Thyroid gland (tissue), 4 donors: Measurements from ENCODE around the gene ETHE1. TPM values are rescaled to one million over a fixed set of nuclear protein-coding genes. Genes with fewer than 3 reads are reported as not detected.

Experiments
- DNase-seq, 2 donors: peaks; one replicate each; pipeline ENCODE4 v3.0.0-alpha.2; 2019
- H3K27ac ChIP-seq, 3 donors: fragments of 200-600 bp; sonication (generic); 1 replicate in 2 of 3; 2 replicates in 1 of 3; pipeline ENCODE4 v1.5.1; 2016 to 2019; ENCODE audit warnings: mild to moderate bottlenecking in 1 of 3, moderate library complexity in 1 of 3
- H3K27me3 ChIP-seq: fragments of 200-600 bp; sonication (generic); one replicate; pipeline ENCODE4 v1.5.1; 2019
- H3K36me3 ChIP-seq, 2 donors: fragments of 200-600 bp; sonication (generic); one replicate each; pipeline ENCODE4 v1.5.1; 2016 to 2019
- H3K4me1 ChIP-seq, 2 donors: fragments of 200-600 bp; sonication (generic); one replicate each; pipeline ENCODE4 v1.5.1; 2017 to 2019
- H3K4me3 ChIP-seq, 3 donors: fragments of 200-600 bp; sonication (generic); replicated peaks in 1 of 3; 1 replicate in 2 of 3; 2 replicates in 1 of 3; pipeline ENCODE4 v1.5.1; 2016; ENCODE audit warnings: mild to moderate bottlenecking in 1 of 3
- H3K9me3 ChIP-seq: fragments of 200-600 bp; sonication (generic); one replicate; pipeline ENCODE4 v1.5.1; 2017
- CTCF ChIP-seq, 6 experiments: fragments of 200-600 bp in 3 of 6; fragments of 450-650 bp in 3 of 6; sonication (generic) in 3 of 6; IDR thresholded peaks; one replicate each; pipeline ENCODE4 v1.5.1; 2016 to 2019; ENCODE audit warnings: antibody characterized with exemption in 6 of 6, mild to moderate bottlenecking in 2 of 6, inconsistent platforms in 1 of 6, moderate library complexity in 1 of 6
- POLR2A ChIP-seq, 2 donors: fragments of 450-650 bp; IDR thresholded peaks; one replicate each; pipeline ENCODE4 v1.6.1; 2017; ENCODE audit warnings: antibody characterized with exemption in 2 of 2, mild to moderate bottlenecking in 2 of 2, moderate library complexity in 1 of 2
- WGBS, 2 donors: methylation state at CpG; one replicate each; pipeline ENCODE4 v1.1.5; 2017; 5-methylcytosine and 5-hydroxymethylcytosine counted together
- intact Hi-C: fragments of 100-400 bp; cut with DNase I; formaldehyde crosslinking; loops from one replicate; pipeline ENCODE4 v1.15.1; 2023
- total RNA-seq, 4 donors: library from RNA; depleted of rRNA; stranded (reverse); fragments of >200 nt; gene quantifications; one replicate each; pipeline ENCODE4 v1.2.3, GENCODE V29; 2016

The ETHE1 gene
- total RNA-seq, 4 donors from 2014 or later: 22.4 to 61.9 (median 32.5) TPM

DNA sequence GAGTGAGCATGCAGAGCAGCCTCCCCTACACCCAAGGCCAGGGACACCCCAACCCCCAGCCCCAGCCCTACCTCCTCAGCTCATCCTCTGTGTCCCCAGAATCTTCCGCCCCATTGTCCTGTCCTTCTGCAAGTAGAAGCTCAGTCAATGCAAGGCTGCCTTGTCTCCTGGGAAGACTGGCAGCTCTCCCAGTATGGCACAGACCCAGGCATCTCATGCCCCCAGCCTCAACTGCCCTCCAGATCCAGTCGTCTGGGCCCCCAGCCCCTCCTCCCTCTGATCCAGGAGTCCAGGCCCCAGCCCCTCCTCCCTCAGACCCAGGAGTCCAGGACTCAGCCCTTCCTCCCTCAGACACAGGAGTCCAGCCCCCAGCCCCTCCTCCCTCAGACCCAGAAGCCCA, 19.0 kb upstream of the ETHE1 start:
- no peak for DNase-seq
- Histone ChIP-seq H3K9me3 (no peaks in the 10 kb centered on the region), H3K27ac (no peak overlapping the region), H3K4me1 (no peaks in the 10 kb centered on the region), H3K4me3 (no peak overlapping the region), H3K36me3 (peaks cover 28 to 45% of the 10 kb centered on the region in 2 donors), H3K27me3 (no peaks in the 10 kb centered on the region)
- intact Hi-C loops: no loop called here
- WGBS, 2 donors: 67 to 78% methylated on average over 2 of the region's 2 CpGs
- TF ChIP-seq POLR2A (IDR thresholded peaks at IDR 0.05) (no peak), CTCF (IDR thresholded peaks at IDR 0.05) (no peak)

GRCh38 chr19:43545276-43545675, 18.3 kb upstream of the ETHE1 start:
- intact Hi-C loops: no loop called here

GRCh38 chr19:43544077-43544476, 17.1 kb upstream of the ETHE1 start:
- TF ChIP-seq POLR2A (IDR thresholded peaks at IDR 0.05) (no peak), CTCF (IDR thresholded peaks at IDR 0.05) (no peak)
- intact Hi-C loops: no loop called here
- no peaks in the 10 kb centered on the region for H3K4me1 ChIP-seq
- DNase-seq: no peak
- H3K4me3 ChIP-seq: no peak overlapping the region
- WGBS, 2 donors: 97 to 98% methylated on average over 9 of the region's 9 CpGs
- no peaks in the 10 kb centered on the region for H3K9me3 ChIP-seq
- no peak overlapping the region for H3K27ac ChIP-seq
- H3K27me3 ChIP-seq: no peaks in the 10 kb centered on the region
- peaks cover 35 to 37% of the 10 kb centered on the region in 2 donors for H3K36me3 ChIP-seq

More at GRCh38 chr19:43545276-43545675, 18.3 kb upstream of the ETHE1 start:
- H3K4me3 ChIP-seq: no peak overlapping the region
- H3K4me1 ChIP-seq: no peaks in the 10 kb centered on the region
- H3K27me3 ChIP-seq: no peaks in the 10 kb centered on the region
- WGBS, 2 donors: 92 to 94% methylated on average over 5 of the region's 5 CpGs
- no peaks in the 10 kb centered on the region for H3K9me3 ChIP-seq
- peaks cover 28 to 38% of the 10 kb centered on the region in 2 donors for H3K36me3 ChIP-seq
- TF ChIP-seq POLR2A (IDR thresholded peaks at IDR 0.05) (no peak), CTCF (IDR thresholded peaks at IDR 0.05) (no peak)
- DNase-seq: no peak
- no peak overlapping the region for H3K27ac ChIP-seq

DNA sequence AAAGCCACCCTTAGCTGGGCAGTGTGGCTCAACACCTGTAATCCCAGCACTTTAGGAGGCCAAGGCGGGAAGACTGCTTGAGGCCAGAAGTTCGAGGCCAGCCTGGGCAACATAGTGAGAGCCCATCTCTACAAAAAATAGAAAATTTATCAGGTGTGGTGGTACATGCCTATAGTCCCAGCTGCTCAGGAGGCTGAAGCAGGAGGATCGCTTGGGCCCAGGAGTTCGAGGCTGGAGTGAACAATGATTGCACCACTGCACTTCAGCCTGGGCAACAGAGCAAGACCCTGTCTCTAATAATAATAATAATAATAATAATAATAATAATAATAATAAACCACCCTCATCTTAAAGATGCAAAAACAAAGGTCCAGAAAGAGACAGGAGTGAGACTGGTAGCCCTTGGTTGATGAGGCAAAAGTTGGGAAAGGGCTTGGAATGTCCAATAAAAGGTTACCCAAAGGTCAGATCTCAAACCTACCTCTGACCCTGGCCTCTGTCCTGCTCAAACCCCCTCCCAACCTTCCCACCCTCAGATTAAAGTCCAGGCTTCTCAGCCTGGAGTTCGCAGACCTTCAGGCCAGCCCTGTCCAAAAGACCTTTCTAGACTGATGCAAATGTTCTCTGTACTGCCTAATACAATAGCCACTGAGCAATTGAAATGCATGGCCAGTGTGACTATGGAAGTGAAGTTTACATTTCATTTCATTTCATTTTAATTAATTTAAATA, 15.1 kb upstream of the ETHE1 start:
- no peak for TF ChIP-seq POLR2A (IDR thresholded peaks at IDR 0.05)
- TF ChIP-seq CTCF (IDR thresholded peaks at IDR 0.05): no peak
- Histone ChIP-seq H3K4me3 (no peak overlapping the region), H3K27ac (no peak overlapping the region), H3K27me3 (no peaks in the 10 kb centered on the region), H3K36me3 (peaks cover 35 to 37% of the 10 kb centered on the region in 2 donors), H3K4me1 (no peaks in the 10 kb centered on the region), H3K9me3 (no peaks in the 10 kb centered on the region)
- intact Hi-C loops: no loop called here
- no peak for DNase-seq
- 95 to 99% methylated on average over 5 of the region's 5 CpGs for WGBS, 2 donors

DNA sequence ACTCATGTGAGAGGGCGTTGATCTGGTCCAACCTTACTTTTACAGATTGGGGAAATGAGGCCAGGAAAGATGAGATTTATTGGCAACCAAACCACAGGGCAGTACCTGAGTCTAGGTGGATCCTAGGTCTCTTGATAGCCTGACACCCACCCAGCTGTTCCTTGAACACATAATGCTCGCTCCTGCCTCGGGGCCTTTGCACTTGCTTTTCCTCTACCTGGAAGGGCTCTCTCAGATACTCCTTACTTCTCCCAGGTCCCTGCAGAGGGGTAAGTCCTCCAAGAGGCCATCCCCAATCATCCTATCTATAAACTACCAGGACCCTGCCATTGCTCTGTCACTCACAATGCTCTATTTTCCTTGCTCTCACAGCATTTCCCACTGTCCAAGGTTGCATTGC, 13.4 kb upstream of the ETHE1 start:
- intact Hi-C loops: no loop called here
- Histone ChIP-seq H3K4me3 (no peak overlapping the region), H3K27ac (no peak overlapping the region), H3K9me3 (no peaks in the 10 kb centered on the region), H3K27me3 (no peaks in the 10 kb centered on the region), H3K4me1 (peaks cover 0 to 3% of the 10 kb centered on the region in 2 donors), H3K36me3 (peaks cover 32 to 34% of the 10 kb centered on the region in 2 donors)
- TF ChIP-seq POLR2A (IDR thresholded peaks at IDR 0.05) (no peak), CTCF (IDR thresholded peaks at IDR 0.05) (no peak)
- 97% methylated on average over 3 of the region's 3 CpGs for WGBS, 2 donors
- DNase-seq: no peak
